Ishikawa (cell line): ENCODE data around the gene DENND1A.

Source experiments
- CEBPB ChIP-seq: IDR thresholded peaks from 2 replicates; pipeline ENCODE4 v1.6.1; 2012
- CREB1 ChIP-seq: IDR thresholded peaks from 2 replicates; pipeline ENCODE4 v1.6.1; 2012; ENCODE audit warnings: low read depth
- EGR1 ChIP-seq: IDR thresholded peaks from 2 replicates; pipeline ENCODE4 v1.6.1; 2012
- EP300 ChIP-seq: IDR thresholded peaks from 2 replicates; pipeline ENCODE4 v1.6.1; 2012; ENCODE audit warnings: borderline replicate concordance
- FOXM1 ChIP-seq: IDR thresholded peaks from 2 replicates; pipeline ENCODE4 v1.6.1; 2012; ENCODE audit warnings: low read depth, borderline replicate concordance
- NFIC ChIP-seq: IDR thresholded peaks from 2 replicates; pipeline ENCODE4 v1.6.1; 2012
- RAD21 ChIP-seq: IDR thresholded peaks from 2 replicates; pipeline ENCODE4 v1.6.1; 2012; ENCODE audit warnings: low read depth
- TAF1 ChIP-seq: IDR thresholded peaks from 2 replicates; pipeline ENCODE4 v1.6.1; 2012; ENCODE audit warnings: low read depth, mild to moderate bottlenecking
- TCF12 ChIP-seq: IDR thresholded peaks from 2 replicates; pipeline ENCODE4 v1.6.1; 2012; ENCODE audit warnings: low read depth
- TEAD4 ChIP-seq: IDR thresholded peaks from 2 replicates; pipeline ENCODE4 v1.6.1; 2012
- YY1 ChIP-seq: IDR thresholded peaks from 2 replicates; pipeline ENCODE4 v1.6.1; 2012; ENCODE audit warnings: low read depth
- ZBTB7A ChIP-seq: IDR thresholded peaks from 2 replicates; pipeline ENCODE4 v1.6.1; 2012; ENCODE audit warnings: low read depth
- TF ChIP-seq, protein P1 (sequence below): IDR thresholded peaks from 2 replicates; pipeline ENCODE4 v1.6.1; 2012
- TF ChIP-seq, protein P2 (sequence below): IDR thresholded peaks from 2 replicates; pipeline ENCODE4 v1.6.1; 2012; ENCODE audit warnings: low read depth, mild to moderate bottlenecking
- TF ChIP-seq, protein P3 (sequence below): IDR thresholded peaks from 2 replicates; pipeline ENCODE4 v1.6.1; 2012

The DENND1A gene

DNA sequence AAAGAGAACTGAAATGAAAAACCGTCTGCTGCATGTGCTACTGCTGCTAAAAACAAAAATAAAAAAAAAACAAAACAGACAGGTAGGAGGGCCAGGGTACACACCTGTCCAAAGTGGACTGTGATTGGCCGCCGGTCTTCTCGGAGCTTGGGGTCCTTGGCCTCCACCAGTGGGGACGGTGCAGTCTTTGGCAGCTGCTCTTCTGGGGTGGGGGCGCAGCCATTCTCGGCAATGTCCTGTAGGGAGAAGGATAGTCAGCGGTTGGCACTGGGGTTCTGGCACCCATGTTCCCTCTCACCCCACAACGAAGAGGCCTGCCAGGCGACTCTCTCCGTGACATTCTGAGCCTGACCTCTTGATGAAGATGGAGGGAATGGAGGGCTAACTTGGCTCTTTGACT is 489.7 kb downstream of the DENND1A start:
- TF ChIP-seq EGR1: no peak
- TF ChIP-seq EP300: no peak
- TF ChIP-seq, protein P1, sequence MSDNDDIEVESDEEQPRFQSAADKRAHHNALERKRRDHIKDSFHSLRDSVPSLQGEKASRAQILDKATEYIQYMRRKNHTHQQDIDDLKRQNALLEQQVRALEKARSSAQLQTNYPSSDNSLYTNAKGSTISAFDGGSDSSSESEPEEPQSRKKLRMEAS: no peak
- no peak for TF ChIP-seq FOXM1
- no peak for TF ChIP-seq YY1
- no peak for TF ChIP-seq TAF1
- no peak for TF ChIP-seq CEBPB
- TF ChIP-seq NFIC: no peak
- TF ChIP-seq, protein P2, sequence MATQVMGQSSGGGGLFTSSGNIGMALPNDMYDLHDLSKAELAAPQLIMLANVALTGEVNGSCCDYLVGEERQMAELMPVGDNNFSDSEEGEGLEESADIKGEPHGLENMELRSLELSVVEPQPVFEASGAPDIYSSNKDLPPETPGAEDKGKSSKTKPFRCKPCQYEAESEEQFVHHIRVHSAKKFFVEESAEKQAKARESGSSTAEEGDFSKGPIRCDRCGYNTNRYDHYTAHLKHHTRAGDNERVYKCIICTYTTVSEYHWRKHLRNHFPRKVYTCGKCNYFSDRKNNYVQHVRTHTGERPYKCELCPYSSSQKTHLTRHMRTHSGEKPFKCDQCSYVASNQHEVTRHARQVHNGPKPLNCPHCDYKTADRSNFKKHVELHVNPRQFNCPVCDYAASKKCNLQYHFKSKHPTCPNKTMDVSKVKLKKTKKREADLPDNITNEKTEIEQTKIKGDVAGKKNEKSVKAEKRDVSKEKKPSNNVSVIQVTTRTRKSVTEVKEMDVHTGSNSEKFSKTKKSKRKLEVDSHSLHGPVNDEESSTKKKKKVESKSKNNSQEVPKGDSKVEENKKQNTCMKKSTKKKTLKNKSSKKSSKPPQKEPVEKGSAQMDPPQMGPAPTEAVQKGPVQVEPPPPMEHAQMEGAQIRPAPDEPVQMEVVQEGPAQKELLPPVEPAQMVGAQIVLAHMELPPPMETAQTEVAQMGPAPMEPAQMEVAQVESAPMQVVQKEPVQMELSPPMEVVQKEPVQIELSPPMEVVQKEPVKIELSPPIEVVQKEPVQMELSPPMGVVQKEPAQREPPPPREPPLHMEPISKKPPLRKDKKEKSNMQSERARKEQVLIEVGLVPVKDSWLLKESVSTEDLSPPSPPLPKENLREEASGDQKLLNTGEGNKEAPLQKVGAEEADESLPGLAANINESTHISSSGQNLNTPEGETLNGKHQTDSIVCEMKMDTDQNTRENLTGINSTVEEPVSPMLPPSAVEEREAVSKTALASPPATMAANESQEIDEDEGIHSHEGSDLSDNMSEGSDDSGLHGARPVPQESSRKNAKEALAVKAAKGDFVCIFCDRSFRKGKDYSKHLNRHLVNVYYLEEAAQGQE: no peak
- no peak for TF ChIP-seq CREB1
- TF ChIP-seq, protein P3, sequence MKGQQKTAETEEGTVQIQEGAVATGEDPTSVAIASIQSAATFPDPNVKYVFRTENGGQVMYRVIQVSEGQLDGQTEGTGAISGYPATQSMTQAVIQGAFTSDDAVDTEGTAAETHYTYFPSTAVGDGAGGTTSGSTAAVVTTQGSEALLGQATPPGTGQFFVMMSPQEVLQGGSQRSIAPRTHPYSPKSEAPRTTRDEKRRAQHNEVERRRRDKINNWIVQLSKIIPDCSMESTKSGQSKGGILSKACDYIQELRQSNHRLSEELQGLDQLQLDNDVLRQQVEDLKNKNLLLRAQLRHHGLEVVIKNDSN: no peak
- no peak for TF ChIP-seq TEAD4
- no peak for TF ChIP-seq RAD21
- TF ChIP-seq TCF12: no peak
- TF ChIP-seq ZBTB7A: no peak

DNA sequence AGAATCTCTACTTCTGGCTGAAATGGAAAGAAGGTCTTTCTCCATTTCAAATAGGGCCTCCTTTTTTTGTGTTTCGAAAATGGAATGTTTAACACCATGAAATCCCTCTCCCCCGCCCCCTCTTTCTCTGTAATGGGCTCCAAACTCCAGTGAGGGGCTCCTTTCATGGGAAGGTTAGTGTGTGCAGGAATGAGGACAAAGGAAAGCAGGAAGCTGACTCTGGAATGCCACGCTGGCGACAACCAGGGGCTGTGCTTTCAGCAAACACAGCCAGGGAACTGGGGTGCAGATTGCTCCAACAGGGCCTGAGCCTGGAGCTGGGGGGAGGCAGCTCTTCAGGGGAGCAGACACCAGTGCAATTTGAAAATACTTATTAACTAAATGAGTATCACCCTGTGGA is 491.1 kb downstream of the DENND1A start:
- TF ChIP-seq, protein P2: no peak
- no peak for TF ChIP-seq EGR1
- TF ChIP-seq CEBPB: no peak
- TF ChIP-seq, protein P3: no peak
- TF ChIP-seq, protein P1: no peak
- no peak for TF ChIP-seq FOXM1
- no peak for TF ChIP-seq NFIC
- TF ChIP-seq RAD21: no peak
- no peak for TF ChIP-seq TCF12
- TF ChIP-seq TAF1: no peak
- no peak for TF ChIP-seq YY1
- no peak for TF ChIP-seq TEAD4
- no peak for TF ChIP-seq ZBTB7A
- TF ChIP-seq EP300: no peak
- TF ChIP-seq CREB1: no peak

DNA sequence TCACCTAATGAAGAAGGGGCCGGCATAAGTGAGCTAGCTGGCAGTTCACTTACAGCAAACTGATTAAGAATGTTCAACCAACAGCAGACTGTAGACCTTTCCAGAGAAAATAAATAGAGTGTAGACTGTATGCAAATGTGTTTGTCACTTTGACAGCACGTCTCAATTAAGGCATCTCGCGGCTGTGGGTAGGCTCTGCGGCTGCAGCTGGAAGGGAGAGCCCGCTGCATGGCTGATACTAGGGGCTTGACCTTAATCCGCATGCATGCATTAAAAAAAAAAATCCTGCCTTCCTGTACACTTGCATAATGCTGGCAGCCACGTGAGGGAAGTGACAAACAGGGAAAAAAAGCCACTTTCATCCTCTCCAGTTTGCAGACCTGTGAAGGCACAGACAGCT is 491.6 kb downstream of the DENND1A start:
- TF ChIP-seq RAD21 (no peak), EP300 (no peak), CEBPB (no peak), EGR1 (no peak), CREB1 (no peak)

DNA sequence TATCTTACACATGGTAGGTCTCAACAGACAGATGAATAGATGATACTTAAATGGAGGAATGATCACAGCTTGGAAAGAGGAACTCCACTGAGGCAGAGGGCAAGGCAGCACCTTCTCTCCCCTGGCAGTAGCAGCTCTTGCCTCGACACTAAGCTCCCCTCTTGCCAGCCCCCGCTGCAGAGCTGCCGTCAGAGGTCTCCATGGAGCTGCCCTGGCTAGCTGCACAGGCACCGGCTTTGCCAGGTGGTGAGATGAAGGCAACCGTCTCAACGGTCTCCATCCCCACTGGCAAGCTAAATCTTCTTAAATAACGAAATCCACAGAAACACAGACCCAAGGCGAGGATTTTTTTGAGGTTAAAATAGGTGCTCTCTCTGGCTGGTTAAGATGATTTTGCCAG is 492.7 kb downstream of the DENND1A start:
- TF ChIP-seq, protein P3: no peak
- no peak for TF ChIP-seq NFIC
- no peak for TF ChIP-seq RAD21
- no peak for TF ChIP-seq TCF12
- TF ChIP-seq CREB1: no peak
- TF ChIP-seq, protein P2: no peak
- no peak for TF ChIP-seq YY1
- TF ChIP-seq ZBTB7A: no peak
- no peak for TF ChIP-seq EP300
- no peak for TF ChIP-seq CEBPB
- TF ChIP-seq, protein P1: no peak
- no peak for TF ChIP-seq TAF1
